ENCODE results near the gene CLCF1.

CLCF1 gene

GRCh38 chr11:67410369-67410831 lies 37.0 kb upstream of the CLCF1 start:
- H3K27me3 ChIP-seq (ENCODE audit: insufficient read depth, low read depth, severe bottlenecking) = no peaks in the 10 kb centered on the region
- H3K27ac ChIP-seq = no peak overlapping the region
- no peaks in the 10 kb centered on the region for H3K9me3 ChIP-seq (ENCODE audit: severe bottlenecking)
- H3K36me3 ChIP-seq = no peaks in the 10 kb centered on the region
- TF ChIP-seq, protein P1, sequence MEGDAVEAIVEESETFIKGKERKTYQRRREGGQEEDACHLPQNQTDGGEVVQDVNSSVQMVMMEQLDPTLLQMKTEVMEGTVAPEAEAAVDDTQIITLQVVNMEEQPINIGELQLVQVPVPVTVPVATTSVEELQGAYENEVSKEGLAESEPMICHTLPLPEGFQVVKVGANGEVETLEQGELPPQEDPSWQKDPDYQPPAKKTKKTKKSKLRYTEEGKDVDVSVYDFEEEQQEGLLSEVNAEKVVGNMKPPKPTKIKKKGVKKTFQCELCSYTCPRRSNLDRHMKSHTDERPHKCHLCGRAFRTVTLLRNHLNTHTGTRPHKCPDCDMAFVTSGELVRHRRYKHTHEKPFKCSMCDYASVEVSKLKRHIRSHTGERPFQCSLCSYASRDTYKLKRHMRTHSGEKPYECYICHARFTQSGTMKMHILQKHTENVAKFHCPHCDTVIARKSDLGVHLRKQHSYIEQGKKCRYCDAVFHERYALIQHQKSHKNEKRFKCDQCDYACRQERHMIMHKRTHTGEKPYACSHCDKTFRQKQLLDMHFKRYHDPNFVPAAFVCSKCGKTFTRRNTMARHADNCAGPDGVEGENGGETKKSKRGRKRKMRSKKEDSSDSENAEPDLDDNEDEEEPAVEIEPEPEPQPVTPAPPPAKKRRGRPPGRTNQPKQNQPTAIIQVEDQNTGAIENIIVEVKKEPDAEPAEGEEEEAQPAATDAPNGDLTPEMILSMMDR (IDR thresholded peaks at IDR 0.05; ENCODE audit: low read depth, low read length) = no peak
- no peak overlapping the region for H3K4me3 ChIP-seq (ENCODE audit: low read depth, low read length)
- DNase-seq = no peak

DNA sequence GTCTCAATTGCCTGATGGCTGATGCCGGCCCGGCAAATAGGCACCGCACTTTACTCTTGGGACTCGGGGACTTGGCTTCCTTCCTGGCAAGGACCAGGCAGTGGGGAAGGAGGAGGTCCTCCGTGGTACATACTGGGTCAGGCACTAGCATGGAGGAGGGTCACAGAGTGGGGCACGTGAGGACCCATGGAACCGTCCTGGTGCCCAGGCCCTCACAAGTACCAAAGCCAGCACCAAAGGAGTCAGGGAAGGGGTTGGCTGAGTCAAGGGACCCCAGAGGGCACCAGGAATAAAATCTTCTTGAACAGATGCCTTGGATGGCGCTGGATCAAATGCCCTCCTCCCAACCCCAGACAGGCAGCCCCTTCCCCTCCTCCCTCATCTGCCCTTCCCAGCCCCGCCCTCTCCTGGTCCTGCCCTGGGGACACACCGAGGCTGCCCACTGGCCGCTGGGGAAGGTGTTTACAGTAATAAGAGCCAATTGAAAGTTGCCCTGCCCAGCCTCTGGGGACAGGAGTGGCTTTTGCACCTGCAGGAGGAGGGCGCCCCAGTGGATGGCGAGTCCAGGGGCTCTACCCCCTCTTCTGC lies 36.5 kb upstream of the CLCF1 start:
- Histone ChIP-seq H3K27ac (no peak overlapping the region), H3K9me3 (ENCODE audit: severe bottlenecking) (no peaks in the 10 kb centered on the region), H3K36me3 (no peaks in the 10 kb centered on the region), H3K4me3 (ENCODE audit: low read depth, low read length) (no peak overlapping the region), H3K27me3 (ENCODE audit: insufficient read depth, low read depth, severe bottlenecking) (no peaks in the 10 kb centered on the region)
- TF ChIP-seq, protein P1 (IDR thresholded peaks at IDR 0.05; ENCODE audit: low read depth, low read length) = no peak
- peak; percentile 43 for DNase-seq

DNA sequence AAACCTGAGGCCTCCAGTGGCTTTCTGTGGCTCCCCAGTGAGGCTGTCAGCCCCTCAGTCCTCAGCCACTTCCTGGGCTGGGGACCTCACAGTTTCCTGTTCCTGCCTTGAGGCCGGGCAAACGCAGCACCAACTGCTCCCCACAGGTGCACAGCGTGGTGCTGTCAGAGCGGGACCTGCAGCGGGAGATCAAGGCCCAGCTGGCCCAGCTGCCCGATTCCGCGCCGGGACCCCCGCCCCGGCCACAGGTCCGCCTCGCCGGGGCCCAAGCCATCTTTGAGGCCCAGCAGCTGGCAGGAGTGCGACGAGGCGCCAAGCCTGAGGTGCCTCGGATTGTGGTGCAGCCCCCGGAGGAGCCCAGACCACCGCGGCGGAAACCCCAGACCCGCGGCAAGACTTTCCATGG lies 35.9 kb upstream of the CLCF1 start:
- H3K4me3 ChIP-seq (ENCODE audit: low read depth, low read length) = no peak overlapping the region
- H3K27me3 ChIP-seq (ENCODE audit: insufficient read depth, low read depth, severe bottlenecking) = no peaks in the 10 kb centered on the region
- H3K9me3 ChIP-seq (ENCODE audit: severe bottlenecking) = no peaks in the 10 kb centered on the region
- H3K36me3 ChIP-seq = no peaks in the 10 kb centered on the region
- no peak overlapping the region for H3K27ac ChIP-seq
- TF ChIP-seq, protein P1 (IDR thresholded peaks at IDR 0.05; ENCODE audit: low read depth, low read length) = no peak
- DNase-seq = peak; percentile 4

GRCh38 chr11:67408437-67409200 lies 35.2 kb upstream of the CLCF1 start:
- no peaks in the 10 kb centered on the region for H3K36me3 ChIP-seq
- H3K27ac ChIP-seq = no peak overlapping the region
- no peak overlapping the region for H3K4me3 ChIP-seq (ENCODE audit: low read depth, low read length)
- TF ChIP-seq, protein P1 (IDR thresholded peaks at IDR 0.05; ENCODE audit: low read depth, low read length) = no peak
- DNase-seq = no peak
- H3K27me3 ChIP-seq (ENCODE audit: insufficient read depth, low read depth, severe bottlenecking) = no peaks in the 10 kb centered on the region
- no peaks in the 10 kb centered on the region for H3K9me3 ChIP-seq (ENCODE audit: severe bottlenecking)

- Histone ChIP-seq H3K9me3 (ENCODE audit: severe bottlenecking) (no peaks in the 10 kb centered on the region), H3K27ac (no peak overlapping the region), H3K27me3 (ENCODE audit: insufficient read depth, low read depth, severe bottlenecking) (no peaks in the 10 kb centered on the region), H3K4me3 (ENCODE audit: low read depth, low read length) (no peak overlapping the region), H3K36me3 (no peaks in the 10 kb centered on the region)
- TF ChIP-seq, protein P1 (IDR thresholded peaks at IDR 0.05; ENCODE audit: low read depth, low read length) = no peak
- no peak for DNase-seq
Measured at GRCh38 chr11:67407688-67408163, 34.3 kb upstream of the CLCF1 start.
